Measurements from ENCODE around the gene ZNRD2. TPM values are rescaled to one million over a fixed set of nuclear protein-coding genes. Genes with fewer than 3 reads are reported as not detected.

The ZNRD2 gene
- total RNA-seq, 1 experiment from 2014 or later = 126 TPM

DNA sequence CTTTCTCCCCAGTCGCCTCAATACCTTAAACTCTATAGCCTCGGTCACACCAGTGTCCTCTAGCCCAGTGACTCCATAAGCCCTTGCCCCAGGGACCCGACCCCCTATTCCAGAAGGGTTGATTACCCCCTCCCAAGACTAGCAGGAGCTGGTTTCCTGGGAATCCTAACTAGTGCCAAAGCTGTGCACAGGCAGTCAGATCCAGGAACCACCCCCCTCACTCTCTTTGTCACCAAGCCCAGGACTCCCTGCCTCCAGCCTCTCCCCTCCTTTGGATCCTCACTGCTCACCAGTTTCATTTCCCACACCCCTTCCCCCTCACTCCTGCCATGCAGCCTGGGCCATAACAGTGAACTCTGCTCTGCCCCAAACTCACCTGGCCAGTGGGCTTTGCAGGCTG, 21.9 kb upstream of the ZNRD2 start:
- H4K20me1 ChIP-seq (ENCODE audit: low read length) = no peaks in the 10 kb centered on the region
- intact Hi-C loops (cut with micrococcal nuclease) = loop anchor here (10.0 kb wide), 1 partner anchor 66 kb away; the partner anchor contains the start of genes MAP3K11 and PCNX3

DNA sequence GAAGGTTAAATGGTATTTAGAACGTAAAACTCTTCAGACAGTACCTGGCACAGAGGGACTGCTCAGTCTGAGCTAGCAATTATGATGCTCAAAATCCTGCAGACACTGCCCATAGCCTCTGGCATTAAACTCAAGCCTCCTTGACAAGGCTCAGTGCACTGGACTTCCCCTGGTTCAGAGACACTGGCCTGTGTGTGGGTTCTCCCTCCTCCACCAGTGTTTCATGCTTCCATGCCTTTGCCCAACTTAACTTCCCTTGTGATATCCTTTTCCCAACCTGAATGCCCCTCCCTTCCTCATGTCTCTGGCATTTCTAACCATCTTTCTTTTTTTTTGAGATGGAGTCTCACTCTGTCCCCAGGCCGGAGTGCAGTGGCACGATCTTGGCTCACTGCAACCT, 21.2 kb upstream of the ZNRD2 start:
- Histone ChIP-seq H3K9ac (ENCODE audit: low read length) (no peak overlapping the region), H3K79me2 (ENCODE audit: low read length) (0 out of 2 replicates have a peak, but pooled peaks cover under 1% of the 10 kb centered on the region), H3K36me3 (ENCODE audit: low read depth, low read length) (peaks cover 11% of the 10 kb centered on the region; the same call in 1 of the 2 replicates), H3K4me1 (ENCODE audit: insufficient read depth, low read length) (peaks cover 25% of the 10 kb centered on the region), H4K20me1 (ENCODE audit: low read length) (no peaks in the 10 kb centered on the region), H3K4me2 (ENCODE audit: low read length) (no peak overlapping the region), H3K9me2 (replicated peaks; ENCODE audit: low read length) (no peaks in the 10 kb centered on the region), H3K27ac (ENCODE audit: low read length) (no peak overlapping the region), H3K4me3 (ENCODE audit: low read length) (no peak overlapping the region), H2AFZ (ENCODE audit: low read length) (no peak overlapping the region), H3K27me3 (ENCODE audit: low read length) (no peaks in the 10 kb centered on the region), H3F3A (ENCODE audit: low read length, unreplicated experiment) (no peaks in the 10 kb centered on the region), H3K9me3 (ENCODE audit: low read length) (no peaks in the 10 kb centered on the region)
- DNase-seq (no peak), ATAC-seq (no peak)
- POLR2A ChIA-PET (ENCODE audit: unreplicated experiment) = no interaction called here
- intact Hi-C loops (cut with micrococcal nuclease) = loop anchor here (10.0 kb wide), 1 partner anchor 66 kb away; the partner anchor contains the start of genes MAP3K11 and PCNX3
- CTCF ChIA-PET = no interaction called here
- BruUV-seq (replicated peaks) = no TSS peak
- TF ChIP-seq CTCF (conservative IDR thresholded peaks at IDR 0.05; ENCODE audit: low read depth, low read length) (no peak), EZH2 (IDR thresholded peaks at IDR 0.05; ENCODE audit: low read length, unreplicated experiment) (no peak)

More for the DNA sequence above, 21.9 kb upstream of the ZNRD2 start:
- H3K9me2 ChIP-seq (replicated peaks; ENCODE audit: low read length) = no peaks in the 10 kb centered on the region
- BruUV-seq (replicated peaks) = no TSS peak
- no peaks in the 10 kb centered on the region for H3K27me3 ChIP-seq (ENCODE audit: low read length)
- H2AFZ ChIP-seq (ENCODE audit: low read length) = no peak overlapping the region
- H3K27ac ChIP-seq (ENCODE audit: low read length) = no peak overlapping the region
- H3K4me1 ChIP-seq (ENCODE audit: insufficient read depth, low read length) = peaks cover 25% of the 10 kb centered on the region
- no peak for DNase-seq
- H3K9ac ChIP-seq (ENCODE audit: low read length) = no peak overlapping the region
- H3K4me2 ChIP-seq (ENCODE audit: low read length) = no peak overlapping the region
- H3F3A ChIP-seq (ENCODE audit: low read length, unreplicated experiment) = no peaks in the 10 kb centered on the region
- no peaks in the 10 kb centered on the region for H3K9me3 ChIP-seq (ENCODE audit: low read length)
- H3K79me2 ChIP-seq (ENCODE audit: low read length) = no peaks in the 10 kb centered on the region
- ATAC-seq = no peak
- H3K36me3 ChIP-seq (ENCODE audit: low read depth, low read length) = peaks cover 11% of the 10 kb centered on the region; the same call in 1 of the 2 replicates
- ChIA-PET POLR2A (ENCODE audit: unreplicated experiment) (no interaction called here), CTCF (no interaction called here)
- TF ChIP-seq CTCF (conservative IDR thresholded peaks at IDR 0.05; ENCODE audit: low read depth, low read length) = no peak
- no peak for TF ChIP-seq EZH2 (IDR thresholded peaks at IDR 0.05; ENCODE audit: low read length, unreplicated experiment)
- TF ChIP-seq EZH2phosphoT487 (IDR thresholded peaks at IDR 0.05; ENCODE audit: borderline replicate concordance, low read length) = no peak
- H3K4me3 ChIP-seq (ENCODE audit: low read length) = no peak overlapping the region

DNA sequence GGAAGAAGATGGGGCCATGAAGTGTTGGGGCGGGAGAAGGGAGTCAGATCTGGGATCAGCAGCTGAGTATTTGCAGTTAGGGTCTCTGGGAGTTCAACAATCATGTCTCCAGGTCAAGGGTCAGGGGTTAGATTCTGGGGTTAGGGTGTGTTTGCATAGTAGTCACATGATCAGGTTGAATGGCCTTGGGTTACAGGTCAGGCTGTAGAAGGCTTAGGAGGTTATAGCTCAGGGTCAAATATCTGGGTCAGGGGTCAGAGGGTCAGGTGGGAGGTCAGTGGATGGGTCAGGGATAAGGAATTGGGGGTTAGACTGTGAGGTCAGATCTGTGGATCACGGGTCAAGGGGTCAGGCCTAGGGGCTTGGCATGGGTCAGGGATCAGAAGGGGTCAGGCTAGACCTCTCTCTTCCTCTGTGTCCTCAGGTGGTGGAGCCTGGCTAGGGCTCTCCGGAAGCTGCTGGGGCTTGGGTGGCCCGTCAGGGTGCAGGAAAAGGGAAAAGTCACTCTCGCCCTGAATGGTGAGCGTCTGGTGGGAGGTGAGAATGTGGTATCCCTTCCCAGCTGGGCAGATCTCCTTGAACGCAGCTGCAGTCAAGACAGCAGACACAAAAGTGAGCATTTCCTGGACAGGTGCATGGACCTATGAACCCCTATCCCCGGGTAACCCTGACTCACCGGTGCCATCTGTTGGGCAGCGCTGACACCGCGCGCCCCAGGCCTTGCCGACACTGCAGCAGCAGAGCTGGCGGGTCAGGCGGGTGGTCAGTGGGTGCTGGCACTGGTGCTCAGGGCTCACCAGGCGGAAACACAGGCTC, 18.5 kb upstream of the ZNRD2 start:
- POLR2A ChIA-PET (ENCODE audit: unreplicated experiment) = no interaction called here
- Histone ChIP-seq H2AFZ (ENCODE audit: low read length) (no peak overlapping the region), H3K4me3 (ENCODE audit: low read length) (peak overlapping the region; percentile 40; the same call in 1 of the 2 replicates), H3K9ac (ENCODE audit: low read length) (no peak overlapping the region), H3K4me2 (ENCODE audit: low read length) (peak overlapping the region; percentile 68), H3F3A (ENCODE audit: low read length, unreplicated experiment) (no peaks in the 10 kb centered on the region), H4K20me1 (ENCODE audit: low read length) (no peaks in the 10 kb centered on the region), H3K27me3 (ENCODE audit: low read length) (no peaks in the 10 kb centered on the region), H3K4me1 (ENCODE audit: insufficient read depth, low read length) (peaks cover 37% of the 10 kb centered on the region), H3K9me3 (ENCODE audit: low read length) (no peaks in the 10 kb centered on the region), H3K27ac (ENCODE audit: low read length) (peak overlapping the region; percentile 14; the same call in 1 of the 2 replicates), H3K9me2 (replicated peaks; ENCODE audit: low read length) (no peaks in the 10 kb centered on the region), H3K36me3 (ENCODE audit: low read depth, low read length) (peaks cover 11% of the 10 kb centered on the region; the same call in 1 of the 2 replicates), H3K79me2 (ENCODE audit: low read length) (peaks cover 19% of the 10 kb centered on the region)
- TSS peak; percentile 16 for BruUV-seq (replicated peaks)
- DNase-seq = peak; percentile 71
- TF ChIP-seq EZH2 (IDR thresholded peaks at IDR 0.05; ENCODE audit: low read length, unreplicated experiment) = no peak
- no peak for TF ChIP-seq EZH2phosphoT487 (IDR thresholded peaks at IDR 0.05; ENCODE audit: borderline replicate concordance, low read length)
- TF ChIP-seq CTCF (conservative IDR thresholded peaks at IDR 0.05; ENCODE audit: low read depth, low read length) = peak; percentile 72
- intact Hi-C loops (cut with micrococcal nuclease) = no loop called here
- CTCF ChIA-PET = interaction anchor here (0.6 to 2.0 kb wide), 2 partner anchors 10 to 12 kb away, joined by 5 to 7 read pairs; no protein-coding TSS in a partner anchor
- ATAC-seq = no peak
